ENCODE measurements around the gene SUGCT. TPM values are rescaled to one million over a fixed set of nuclear protein-coding genes. Genes with fewer than 3 reads are reported as not detected.

Gene SUGCT
- total and polyA plus RNA-seq, 9 of the 15 experiments (the other 6 are each of a cell fraction or from before 2014, with no cell fraction given): 0.58 to 2.5 (median 1.4) TPM

DNA sequence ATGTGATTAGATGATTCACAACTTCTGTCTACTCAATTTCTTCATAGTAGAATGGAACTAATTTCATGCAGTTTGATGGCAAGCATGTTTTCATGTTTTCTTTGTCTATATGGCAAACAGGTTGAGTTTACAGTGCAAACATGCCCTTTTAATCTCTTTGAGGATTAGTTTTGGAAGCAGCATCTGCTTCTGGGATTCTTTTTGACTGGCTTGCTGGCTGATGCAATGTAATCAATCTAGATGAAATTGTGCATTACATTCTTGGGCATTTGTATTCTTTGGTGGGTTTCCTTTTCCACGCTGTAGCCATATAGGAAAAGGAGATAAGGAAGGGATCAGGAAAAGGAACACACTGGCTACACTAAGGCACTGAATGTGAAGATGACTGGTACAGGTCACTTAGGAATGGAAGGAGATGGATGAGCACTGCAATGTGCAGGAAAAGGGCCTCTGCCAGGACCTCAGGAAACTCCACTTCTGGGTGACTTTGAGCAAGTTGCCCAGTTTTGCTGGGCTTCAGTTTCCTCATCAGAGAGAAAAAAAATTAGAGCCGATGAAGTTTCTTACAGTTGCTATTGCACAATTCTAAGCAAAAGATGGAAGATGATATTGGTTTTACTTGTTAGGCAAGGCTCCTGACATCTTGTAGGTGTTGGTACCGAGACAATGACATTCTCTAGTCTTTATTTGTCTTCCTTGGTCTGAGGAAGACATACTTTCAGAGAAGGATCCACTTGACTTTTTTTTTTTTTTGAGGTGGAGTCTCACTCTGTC is 269.1 kb downstream of the SUGCT start (continued):
- TF ChIP-seq, protein P1, sequence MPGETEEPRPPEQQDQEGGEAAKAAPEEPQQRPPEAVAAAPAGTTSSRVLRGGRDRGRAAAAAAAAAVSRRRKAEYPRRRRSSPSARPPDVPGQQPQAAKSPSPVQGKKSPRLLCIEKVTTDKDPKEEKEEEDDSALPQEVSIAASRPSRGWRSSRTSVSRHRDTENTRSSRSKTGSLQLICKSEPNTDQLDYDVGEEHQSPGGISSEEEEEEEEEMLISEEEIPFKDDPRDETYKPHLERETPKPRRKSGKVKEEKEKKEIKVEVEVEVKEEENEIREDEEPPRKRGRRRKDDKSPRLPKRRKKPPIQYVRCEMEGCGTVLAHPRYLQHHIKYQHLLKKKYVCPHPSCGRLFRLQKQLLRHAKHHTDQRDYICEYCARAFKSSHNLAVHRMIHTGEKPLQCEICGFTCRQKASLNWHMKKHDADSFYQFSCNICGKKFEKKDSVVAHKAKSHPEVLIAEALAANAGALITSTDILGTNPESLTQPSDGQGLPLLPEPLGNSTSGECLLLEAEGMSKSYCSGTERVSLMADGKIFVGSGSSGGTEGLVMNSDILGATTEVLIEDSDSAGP (CRISPR knock-in tag; IDR thresholded peaks at IDR 0.05): no peak
- TF ChIP-seq RB1 (IDR thresholded peaks at IDR 0.05; ENCODE audit: low read depth) (no peak), ASH1L (IDR thresholded peaks at IDR 0.05; ENCODE audit: borderline replicate concordance, low read depth, partially characterized antibody) (no peak)

DNA sequence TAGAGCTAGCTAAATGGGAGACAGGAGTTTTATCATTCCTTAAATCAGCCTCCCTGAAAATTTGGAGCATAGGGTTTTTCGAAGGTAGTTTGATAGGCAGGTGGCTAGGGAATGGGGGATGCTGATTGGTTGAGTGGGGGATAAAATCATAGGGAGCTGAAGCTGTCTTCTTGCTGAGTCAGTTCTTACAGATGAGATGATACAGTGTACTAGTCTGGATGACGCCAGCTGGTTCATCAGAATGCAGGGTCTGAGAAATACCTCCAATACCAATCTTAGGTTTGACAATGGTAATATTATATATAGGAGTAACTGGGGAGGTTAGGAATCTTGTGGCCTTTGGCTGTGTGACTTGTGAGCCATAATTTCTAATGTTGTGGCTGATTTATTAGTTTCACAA is 271.2 kb downstream of the SUGCT start:
- ATAC-seq: no peak
- POLR2A ChIA-PET: no interaction called here

More for the DNA sequence above, 271.2 kb downstream of the SUGCT start:
- DNase-seq (ENCODE audit: extremely low read depth in 1 of 4, low spot score in 3 of 4): no peak
- TF ChIP-seq C11orf30 (IDR thresholded peaks at IDR 0.05; ENCODE audit: low read depth) (peak; percentile 53; the same call in 1 of the 2 replicates), RBM17 (IDR thresholded peaks at IDR 0.05; ENCODE audit: borderline replicate concordance, low read depth, low read length) (no peak), CCNT2 (IDR thresholded peaks at IDR 0.05; ENCODE audit: borderline replicate concordance, extremely low read depth, insufficient read length, low read depth, low read length) (no peak), MTA2 (IDR thresholded peaks at IDR 0.05; ENCODE audit: low read depth) (no peak), MAFG (tag; conservative IDR thresholded peaks at IDR 0.05) (0 out of 2 replicates have a peak, but pooled peaks have one; percentile 42), SMARCA4 (IDR thresholded peaks at IDR 0.05) (no peak), DLX4 (CRISPR knock-in tag; IDR thresholded peaks at IDR 0.05) (no peak), ZNF232 (CRISPR knock-in tag; IDR thresholded peaks at IDR 0.05) (no peak), ZNF316 (IDR thresholded peaks at IDR 0.05) (peak; percentile 58; the same call in 1 of the 2 replicates), ZNF384 (IDR thresholded peaks at IDR 0.05; ENCODE audit: low read depth, low read length) (no peak), BMI1 (IDR thresholded peaks at IDR 0.05; ENCODE audit: low read length) (no peak), GTF2A2 (tag; IDR thresholded peaks at IDR 0.05) (no peak), BACH1 (tag; IDR thresholded peaks at IDR 0.05) (0 out of 2 replicates have a peak, but pooled peaks have one; percentile 29)
- Histone ChIP-seq H3K9ac (ENCODE audit: insufficient read depth in 1 of 2, low read depth in 2 of 2, low read length in 2 of 2) (no peak overlapping the region), H3K27me3 (ENCODE audit: control insufficient read depth in 2 of 2, insufficient read depth in 2 of 2, low read length in 2 of 2) (no peaks in the 10 kb centered on the region), H3K9me3 (replicated peaks; ENCODE audit: control insufficient read depth, insufficient read depth, low read depth, low read length) (no peaks in the 10 kb centered on the region), H2AFZ (ENCODE audit: low read depth, low read length) (no peak overlapping the region), H4K20me1 (replicated peaks; ENCODE audit: control insufficient read depth, insufficient read depth, low read length) (no peaks in the 10 kb centered on the region), H3K9me1 (ENCODE audit: control insufficient read depth, insufficient read depth, low read length) (no peaks in the 10 kb centered on the region), H3K27ac (ENCODE audit: extremely low read depth, low read depth, low read length) (no peak overlapping the region), H3K4me2 (ENCODE audit: insufficient read depth, low read length) (no peak overlapping the region), H3K4me1 (replicated peaks in 1 of 2; ENCODE audit: control insufficient read depth in 2 of 2, insufficient read depth in 2 of 2, low read length in 2 of 2) (no peaks in the 10 kb centered on the region), H3K4me3 (no peak overlapping the region), H3K79me2 (ENCODE audit: control insufficient read depth, insufficient read depth, low read length) (no peaks in the 10 kb centered on the region), H3K36me3 (ENCODE audit: control insufficient read depth, insufficient read depth, low read length) (no peaks in the 10 kb centered on the region)
- 0% methylated on average over 2 of the region's 2 CpGs for WGBS (ENCODE audit: insufficient coverage, low coverage, missing lambda C conversion rate)
- FAIRE-seq: no peak
- intact Hi-C loops (cut with micrococcal nuclease) (no loop called here), in situ Hi-C loops (cut with MboI) (no loop called here)
- CTCF ChIA-PET (ENCODE audit: low intra/inter-chr PET ratio): no interaction called here
- BruUV-seq (replicated peaks): no TSS peak

Measured in K562 (cell line).